Transverse colon (tissue), 4 donors: ENCODE data around the gene ACTG1. TPM values are rescaled to one million over a fixed set of nuclear protein-coding genes. Genes with fewer than 3 reads are reported as not detected.

Source experiments
- DNase-seq: peaks from one replicate; pipeline ENCODE4 v3.0.0-alpha.2; 2019
- H3K27ac ChIP-seq, 4 donors: fragments of 200-600 bp; sonication (generic); 2 replicates each; pipeline ENCODE4 v1.5.1; 2016 to 2018; ENCODE audit warnings: inconsistent platforms in 4 of 4
- H3K27me3 ChIP-seq: fragments of 200-600 bp; sonication (generic); 2 replicates; pipeline ENCODE4 v1.5.1; 2017; ENCODE audit warnings: inconsistent platforms
- H3K36me3 ChIP-seq, 4 donors: fragments of 200-600 bp; sonication (generic); 2 replicates each; pipeline ENCODE4 v1.5.1; 2017 to 2019; ENCODE audit warnings: inconsistent platforms in 4 of 4
- H3K4me1 ChIP-seq, 4 donors: fragments of 200-600 bp; sonication (generic); 2 replicates each; pipeline ENCODE4 v1.5.1; 2017 to 2020; ENCODE audit warnings: inconsistent platforms in 4 of 4
- H3K4me3 ChIP-seq, 4 donors: fragments of 200-600 bp; sonication (generic); 1 replicate in 1 of 4; 2 replicates in 3 of 4; pipeline versions ENCODE4 v1.5.1 to v1.6.1; 2017 to 2019; ENCODE audit warnings: inconsistent platforms in 4 of 4
- H3K9me3 ChIP-seq, 2 donors: fragments of 200-600 bp; sonication (generic); 2 replicates each; pipeline ENCODE4 v1.5.1; 2017 to 2019; ENCODE audit warnings: inconsistent platforms in 2 of 2
- EP300 ChIP-seq: sonication (generic); formaldehyde crosslinking; IDR thresholded peaks from one replicate; pipeline ENCODE4 v1.6.1; 2017; ENCODE audit warnings: antibody characterized with exemption, low read depth
- POLR2A ChIP-seq: fragments of 450-650 bp; IDR thresholded peaks from one replicate; pipeline ENCODE4 v1.6.1; 2016; ENCODE audit warnings: antibody characterized with exemption, mild to moderate bottlenecking, moderate library complexity
- POLR2AphosphoS5 ChIP-seq, 3 donors: sonication (generic); formaldehyde crosslinking; IDR thresholded peaks; one replicate each; pipeline ENCODE4 v1.6.1; 2016; ENCODE audit warnings: antibody characterized with exemption in 3 of 3
- WGBS, 2 donors: methylation state at CpG; one replicate each; pipeline ENCODE4 v1.1.5; 2018; ENCODE audit warnings: low coverage in 1 of 2; 5-methylcytosine and 5-hydroxymethylcytosine counted together
- in situ Hi-C, 4 donors: fragments of 200-750 bp; cut with MboI; loops; one replicate each; pipeline versions ENCODE4 v1.15.0 to v1.15.1; 2017; ENCODE audit warnings: low sequenced_read_pairs in 3 of 4, low pct_ligation_motif_present in 1 of 4, low pct_unique_long_range_greater_than_20kb in 1 of 4
- intact Hi-C: fragments of 100-400 bp; cut with DNase I; formaldehyde crosslinking; loops from one replicate; pipeline ENCODE4 v1.15.1; 2023; ENCODE audit warnings: low total_unique reads
- total RNA-seq, 4 donors: library from RNA; depleted of rRNA; stranded (reverse); fragments of >200 nt; gene quantifications; one replicate each; pipeline ENCODE4 v1.1.0, GENCODE V29; 2016
- TF ChIP-seq, protein P1 (sequence below), 5 experiments: fragments of 200-600 bp in 3 of 5; fragments of 450-650 bp in 2 of 5; sonication (generic) in 3 of 5; IDR thresholded peaks; 1 replicate in 2 of 5; 2 replicates in 3 of 5; pipeline ENCODE4 v1.5.1; 2016 to 2017; ENCODE audit warnings: antibody characterized with exemption in 5 of 5, inconsistent platforms in 3 of 5, mild to moderate bottlenecking in 2 of 5, moderate library complexity in 1 of 5

Gene ACTG1
- total RNA-seq, 4 donors from 2014 or later: 2,099 to 4,882 (median 4,009) TPM

DNA sequence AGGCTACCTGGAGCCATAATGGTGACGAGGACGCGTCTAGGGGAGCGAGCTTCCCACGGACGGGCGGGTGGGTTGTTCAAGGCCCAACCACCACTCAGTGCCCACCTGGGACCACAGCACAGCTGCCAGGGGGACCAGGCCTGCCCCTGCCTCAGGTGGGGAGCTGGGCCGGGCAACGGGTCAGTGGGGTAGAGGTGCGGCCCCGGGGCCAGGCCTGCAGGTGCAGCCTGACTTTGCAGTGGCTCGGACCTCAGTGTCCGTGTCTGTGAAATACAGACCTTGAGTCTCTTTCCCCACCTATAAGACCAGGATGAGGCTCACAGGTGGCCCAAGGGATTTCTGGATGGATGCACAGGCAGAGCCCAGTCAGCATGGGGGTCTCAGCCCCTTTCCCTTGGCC is 43.3 kb downstream of the ACTG1 start:
- WGBS, 2 donors: 81% methylated on average over 12 of the region's 13 CpGs; no CpG with 5 or more reads in 1 of the 2 donors
- in situ Hi-C loops (no loop called here), intact Hi-C loops (no loop called here)
- H3K36me3 ChIP-seq: no peaks in the 10 kb centered on the region
- H3K27ac ChIP-seq: no peak overlapping the region
- H3K4me3 ChIP-seq: no peak overlapping the region
- H3K4me1 ChIP-seq: no peaks in the 10 kb centered on the region
- no peak for DNase-seq
- H3K27me3 ChIP-seq: no peaks in the 10 kb centered on the region
- TF ChIP-seq POLR2A (no peak), POLR2AphosphoS5 (IDR thresholded peaks at IDR 0.05) (no peak), EP300 (no peak)
- TF ChIP-seq, protein P1, sequence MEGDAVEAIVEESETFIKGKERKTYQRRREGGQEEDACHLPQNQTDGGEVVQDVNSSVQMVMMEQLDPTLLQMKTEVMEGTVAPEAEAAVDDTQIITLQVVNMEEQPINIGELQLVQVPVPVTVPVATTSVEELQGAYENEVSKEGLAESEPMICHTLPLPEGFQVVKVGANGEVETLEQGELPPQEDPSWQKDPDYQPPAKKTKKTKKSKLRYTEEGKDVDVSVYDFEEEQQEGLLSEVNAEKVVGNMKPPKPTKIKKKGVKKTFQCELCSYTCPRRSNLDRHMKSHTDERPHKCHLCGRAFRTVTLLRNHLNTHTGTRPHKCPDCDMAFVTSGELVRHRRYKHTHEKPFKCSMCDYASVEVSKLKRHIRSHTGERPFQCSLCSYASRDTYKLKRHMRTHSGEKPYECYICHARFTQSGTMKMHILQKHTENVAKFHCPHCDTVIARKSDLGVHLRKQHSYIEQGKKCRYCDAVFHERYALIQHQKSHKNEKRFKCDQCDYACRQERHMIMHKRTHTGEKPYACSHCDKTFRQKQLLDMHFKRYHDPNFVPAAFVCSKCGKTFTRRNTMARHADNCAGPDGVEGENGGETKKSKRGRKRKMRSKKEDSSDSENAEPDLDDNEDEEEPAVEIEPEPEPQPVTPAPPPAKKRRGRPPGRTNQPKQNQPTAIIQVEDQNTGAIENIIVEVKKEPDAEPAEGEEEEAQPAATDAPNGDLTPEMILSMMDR (IDR thresholded peaks at IDR 0.05): no peak
- no peaks in the 10 kb centered on the region for H3K9me3 ChIP-seq

DNA sequence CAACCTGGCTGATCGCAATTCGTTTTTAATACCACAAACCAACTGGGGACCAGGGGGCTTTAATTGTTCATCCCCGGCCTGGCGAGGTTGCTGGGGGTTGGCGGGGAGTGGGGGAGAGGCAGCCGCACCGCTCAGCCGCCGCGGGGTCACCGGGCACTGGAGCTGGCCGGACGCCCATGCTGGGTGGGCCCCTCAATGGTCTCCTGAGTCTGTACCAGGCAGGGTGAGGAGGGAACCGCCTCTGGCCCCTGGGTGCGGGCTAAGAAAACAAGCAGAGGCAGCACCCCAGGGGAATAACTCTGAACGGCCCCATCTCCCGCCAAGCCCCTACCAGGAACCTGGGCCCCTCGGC is 43.9 kb downstream of the ACTG1 start:
- intact Hi-C loops: no loop called here
- 58% methylated on average over 17 of the region's 18 CpGs; no CpG with 5 or more reads in 1 of the 2 donors for WGBS, 2 donors
- no peak overlapping the region for H3K4me3 ChIP-seq

DNA sequence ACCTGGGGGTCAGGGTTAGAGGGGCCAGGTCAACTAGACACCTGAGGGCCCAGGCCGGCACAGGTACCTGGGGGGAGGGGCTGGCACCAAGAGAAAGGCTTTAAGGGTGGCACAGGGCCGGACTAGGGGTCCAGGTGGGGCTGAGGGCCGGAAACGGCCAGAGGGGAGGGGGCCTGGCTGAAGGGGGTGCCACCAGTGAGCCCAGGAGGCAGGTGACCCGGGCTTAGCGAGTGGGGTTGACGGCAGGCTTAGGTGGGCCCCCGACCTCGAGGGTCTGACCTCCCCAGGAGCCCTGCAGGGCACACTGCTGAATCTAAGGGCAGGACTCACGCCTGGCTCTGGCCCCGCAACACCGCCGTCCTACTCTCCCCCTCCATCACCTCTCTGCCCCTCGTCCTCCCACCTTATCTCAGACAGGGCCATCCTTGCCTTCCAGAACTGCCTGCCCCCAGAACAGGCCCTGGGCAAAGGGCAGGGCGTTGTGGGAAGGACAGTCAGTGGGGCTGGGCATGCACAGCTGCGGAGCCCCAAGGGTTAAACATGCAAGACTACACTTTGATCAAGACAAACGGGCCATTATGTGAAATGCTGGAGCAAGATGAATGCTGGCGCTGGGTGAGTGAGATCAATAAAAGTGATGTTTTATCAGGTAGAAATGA is 44.4 kb downstream of the ACTG1 start:
- in situ Hi-C loops: no loop called here

More for the DNA sequence above, 43.9 kb downstream of the ACTG1 start:
- H3K27ac ChIP-seq: no peak overlapping the region
- H3K27me3 ChIP-seq: no peaks in the 10 kb centered on the region
- TF ChIP-seq POLR2AphosphoS5 (IDR thresholded peaks at IDR 0.05) (no peak), POLR2A (no peak), EP300 (no peak)
- TF ChIP-seq, protein P1 (IDR thresholded peaks at IDR 0.05): no peak
- in situ Hi-C loops: no loop called here
- no peak for DNase-seq
- H3K4me1 ChIP-seq: no peaks in the 10 kb centered on the region
- H3K36me3 ChIP-seq: no peaks in the 10 kb centered on the region
- H3K9me3 ChIP-seq: no peaks in the 10 kb centered on the region

DNA sequence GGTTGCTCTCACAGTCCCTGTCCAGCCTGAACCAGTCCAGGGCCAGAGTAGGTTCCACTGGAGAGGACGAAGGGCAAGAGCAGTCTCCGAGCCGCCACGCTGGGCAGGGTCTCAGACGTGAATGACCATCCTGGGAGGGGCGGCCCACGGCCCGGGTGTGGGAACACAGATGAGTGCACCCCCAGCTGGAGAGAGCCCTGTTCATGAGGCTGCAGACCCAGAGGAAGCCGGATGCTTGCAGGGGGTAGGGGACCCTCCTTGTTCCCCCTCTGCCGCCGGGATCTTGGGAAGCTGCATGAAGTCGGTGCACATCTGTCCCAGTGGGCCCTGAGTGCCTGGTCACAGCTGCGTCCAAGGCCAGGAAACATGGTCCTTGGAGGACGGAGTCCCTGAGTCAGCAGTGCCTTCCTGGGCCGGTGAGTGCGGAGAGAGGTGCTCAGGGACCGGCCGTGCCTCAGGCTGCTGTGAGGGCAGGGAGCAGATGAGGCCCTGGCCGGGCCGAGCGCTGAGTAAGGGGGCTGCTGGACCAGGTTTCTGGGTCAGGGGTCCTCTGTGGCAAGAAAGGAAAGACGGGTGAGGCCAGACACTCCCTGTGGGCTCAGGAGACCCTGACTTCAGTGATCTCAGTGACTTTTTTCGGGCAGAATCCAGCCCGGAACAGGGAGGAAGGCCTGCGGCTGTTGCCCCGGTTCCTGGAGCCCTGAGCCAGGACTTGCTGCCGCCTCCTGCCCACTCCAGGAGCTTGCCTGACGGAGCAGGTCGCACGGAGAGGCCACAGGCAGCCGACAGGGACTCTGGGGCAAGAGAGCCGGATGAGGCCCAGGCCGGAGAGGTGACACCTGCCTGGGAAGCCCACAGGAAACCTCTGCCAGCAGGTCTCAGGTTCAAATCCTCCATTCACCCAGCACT is 45.8 kb downstream of the ACTG1 start:
- Histone ChIP-seq H3K4me1 (no peaks in the 10 kb centered on the region), H3K36me3 (no peaks in the 10 kb centered on the region), H3K27me3 (no peaks in the 10 kb centered on the region), H3K27ac (no peak overlapping the region), H3K9me3 (no peaks in the 10 kb centered on the region), H3K4me3 (no peak overlapping the region)
- in situ Hi-C loops (no loop called here), intact Hi-C loops (no loop called here)
- TF ChIP-seq EP300: no peak
- TF ChIP-seq, protein P1 (IDR thresholded peaks at IDR 0.05): no peak
- no peak for TF ChIP-seq POLR2AphosphoS5 (IDR thresholded peaks at IDR 0.05)
- no peak for TF ChIP-seq POLR2A
- DNase-seq: no peak
- 88% methylated on average over 24 of the region's 33 CpGs; no CpG with 5 or more reads in 1 of the 2 donors for WGBS, 2 donors

More for the DNA sequence above, 44.4 kb downstream of the ACTG1 start:
- WGBS, 2 donors: 71 to 84% methylated on average over 5 to 18 of the region's 18 CpGs
- Histone ChIP-seq H3K4me3 (no peak overlapping the region), H3K27me3 (no peaks in the 10 kb centered on the region), H3K9me3 (no peaks in the 10 kb centered on the region), H3K27ac (no peak overlapping the region), H3K36me3 (no peaks in the 10 kb centered on the region), H3K4me1 (no peaks in the 10 kb centered on the region)
- DNase-seq: no peak
- no peak for TF ChIP-seq POLR2AphosphoS5 (IDR thresholded peaks at IDR 0.05)
- TF ChIP-seq, protein P1 (IDR thresholded peaks at IDR 0.05): no peak
- no peak for TF ChIP-seq EP300
- TF ChIP-seq POLR2A: no peak
- intact Hi-C loops: no loop called here
